GM19467 (cell line): ENCODE results near the gene PRKAG2.

ENCODE experiments used
- ATAC-seq: cut with Tn5 transposase; IDR thresholded peaks from one replicate; pipeline ENCODE4 v1.9.1; 2021; ENCODE audit warnings: mild to moderate bottlenecking, moderate library complexity; ENCODE audit not compliant: unreplicated experiment

Gene PRKAG2

DNA sequence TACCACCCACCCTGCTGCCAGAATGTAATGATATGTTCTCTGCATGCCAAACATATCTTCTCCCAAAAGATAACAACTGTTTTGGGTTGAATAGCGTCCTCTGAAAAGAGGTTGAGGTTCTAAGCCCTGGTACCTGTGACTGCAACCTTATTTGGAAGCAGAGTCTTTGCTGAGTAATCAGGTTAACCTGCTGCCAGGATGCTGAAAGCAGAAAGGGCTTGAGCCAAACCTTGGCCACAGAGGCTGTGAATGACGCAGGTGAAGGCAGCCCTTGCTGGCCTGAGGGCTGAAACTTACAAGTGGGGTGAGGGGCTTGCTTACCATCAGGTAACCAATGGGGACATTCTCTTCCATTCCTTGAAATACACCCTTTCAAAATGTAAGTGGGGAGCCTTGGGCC, 205.4 kb downstream of the PRKAG2 start:
- no peak for ATAC-seq

- no peak for ATAC-seq
These were observed 207.2 kb downstream of the PRKAG2 start for GRCh38 chr7:151669762-151670161.

DNA sequence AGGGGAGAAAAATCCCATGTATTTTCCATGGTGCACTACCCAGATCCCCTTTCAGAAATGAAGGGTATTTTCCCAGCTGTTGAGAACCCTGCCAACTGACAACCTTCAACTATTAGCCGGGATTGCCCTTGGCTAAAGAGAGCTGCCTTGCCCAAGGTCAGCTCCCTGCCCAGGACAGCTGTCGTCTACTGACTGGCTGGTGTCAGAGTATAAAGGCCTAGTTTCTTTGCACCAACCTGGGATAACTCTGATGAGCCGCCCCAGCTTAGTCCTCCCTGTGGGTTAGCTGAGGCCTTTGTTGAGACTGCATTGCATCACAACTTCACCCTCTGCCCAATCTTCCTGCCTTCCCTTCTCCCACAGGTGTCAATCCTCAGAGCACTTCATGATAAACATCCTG, 210.0 kb downstream of the PRKAG2 start:
- ATAC-seq, result no peak

- ATAC-seq, result no peak
These were observed 211.5 kb downstream of the PRKAG2 start for GRCh38 chr7:151665368-151665767.

DNA sequence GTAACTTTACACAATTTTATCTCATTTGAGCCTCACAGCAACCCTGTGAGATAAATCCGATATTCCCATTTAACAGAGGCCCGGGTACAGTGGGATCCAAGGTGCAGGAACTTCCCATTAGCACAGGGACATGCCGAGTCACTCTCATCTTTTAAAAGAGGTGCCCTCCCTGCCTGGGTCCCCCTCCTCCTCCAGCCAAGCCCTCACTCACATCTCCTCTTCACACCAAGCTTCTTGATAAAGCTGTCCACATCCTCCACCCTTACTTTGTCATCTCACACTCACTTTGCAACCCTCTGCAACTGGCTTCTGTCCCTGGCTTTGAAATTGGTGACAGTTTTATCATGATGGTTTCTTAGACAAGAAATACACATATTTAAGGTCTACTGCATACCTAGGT, 212.6 kb downstream of the PRKAG2 start:
- no peak for ATAC-seq

GRCh38 chr7:151663382-151664100, 213.4 kb downstream of the PRKAG2 start:
- ATAC-seq, result no peak

- no peak for ATAC-seq
These were observed 214.6 kb downstream of the PRKAG2 start for GRCh38 chr7:151662251-151662826.

DNA sequence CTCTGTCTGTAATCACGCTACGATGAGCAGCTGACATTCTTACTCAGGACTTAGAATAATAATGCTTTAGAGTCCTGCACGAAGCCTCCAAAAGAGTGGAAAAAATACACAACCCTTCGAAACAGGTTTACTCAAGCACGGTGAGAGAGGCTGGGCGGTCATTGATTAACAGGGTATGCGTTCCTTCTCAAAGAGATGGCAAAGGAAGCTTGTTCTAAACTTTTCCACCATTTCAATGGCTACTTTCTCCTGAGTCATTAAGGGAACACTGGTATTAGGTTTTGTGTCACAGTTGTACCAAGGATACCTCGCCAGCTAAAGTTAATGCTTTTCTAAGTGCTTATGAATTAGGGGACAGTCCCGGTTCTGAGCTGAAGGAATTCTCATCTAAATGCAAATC, 215.3 kb downstream of the PRKAG2 start:
- ATAC-seq, result no peak

DNA sequence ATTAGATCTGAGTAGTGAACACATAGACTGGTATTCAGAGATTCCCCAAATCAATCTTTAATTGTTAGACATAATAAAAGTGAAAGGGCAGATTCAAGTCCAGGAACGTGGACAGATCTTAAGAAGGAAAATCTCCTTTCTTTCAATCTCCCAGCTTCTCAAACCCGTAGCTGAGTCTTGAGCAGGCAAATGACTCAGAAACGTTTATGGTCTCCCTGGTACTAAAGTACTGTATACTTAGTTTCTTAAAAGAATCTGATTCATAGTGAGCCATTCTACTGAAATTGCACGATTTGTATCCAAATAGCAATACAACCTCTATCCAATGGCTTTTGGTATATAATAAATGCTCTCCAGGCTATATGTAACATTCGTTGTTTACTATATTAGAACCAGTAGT, 216.8 kb downstream of the PRKAG2 start:
- no peak for ATAC-seq

DNA sequence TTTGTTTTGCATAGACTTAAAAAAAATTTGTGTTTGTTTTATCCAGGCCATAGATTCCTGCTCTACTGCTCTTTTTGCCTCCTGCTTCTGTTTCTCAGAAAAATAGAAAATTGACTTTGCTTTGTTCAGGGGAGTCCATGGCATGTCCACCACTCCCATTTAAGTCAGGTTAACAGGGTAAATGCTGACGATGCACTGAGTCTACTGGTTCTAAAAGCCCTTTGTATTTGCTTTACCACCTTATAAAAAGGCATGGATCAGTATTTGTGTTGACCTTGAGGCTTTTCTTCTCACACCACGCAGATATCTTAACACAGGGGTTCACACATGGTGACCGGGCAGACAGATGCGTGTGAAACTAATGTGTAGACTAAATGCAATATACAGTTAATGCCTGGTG, 217.7 kb downstream of the PRKAG2 start:
- no peak for ATAC-seq

DNA sequence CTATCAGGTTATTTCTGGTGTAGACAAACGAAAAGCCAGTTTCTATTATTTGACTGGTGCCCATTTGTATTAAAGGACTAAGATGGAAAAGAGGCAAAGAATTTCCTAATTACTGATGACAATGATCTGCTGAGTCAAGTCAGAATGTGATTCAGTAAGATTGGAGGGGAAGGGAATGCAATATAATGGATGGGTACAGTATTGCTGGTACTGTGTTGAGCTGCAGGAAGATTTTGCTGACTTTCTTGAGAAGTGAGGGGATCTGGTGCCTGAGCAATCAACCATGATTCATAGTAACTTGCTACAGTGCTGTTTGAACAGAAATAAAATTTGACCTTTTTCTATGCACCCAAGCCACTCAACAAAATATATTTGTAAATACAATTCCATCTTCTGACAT, 218.1 kb downstream of the PRKAG2 start:
- ATAC-seq, result no peak

- no peak for ATAC-seq
These were observed 219.7 kb downstream of the PRKAG2 start for GRCh38 chr7:151657173-151657572.

GRCh38 chr7:151655555-151655954, 221.4 kb downstream of the PRKAG2 start:
- no peak for ATAC-seq

DNA sequence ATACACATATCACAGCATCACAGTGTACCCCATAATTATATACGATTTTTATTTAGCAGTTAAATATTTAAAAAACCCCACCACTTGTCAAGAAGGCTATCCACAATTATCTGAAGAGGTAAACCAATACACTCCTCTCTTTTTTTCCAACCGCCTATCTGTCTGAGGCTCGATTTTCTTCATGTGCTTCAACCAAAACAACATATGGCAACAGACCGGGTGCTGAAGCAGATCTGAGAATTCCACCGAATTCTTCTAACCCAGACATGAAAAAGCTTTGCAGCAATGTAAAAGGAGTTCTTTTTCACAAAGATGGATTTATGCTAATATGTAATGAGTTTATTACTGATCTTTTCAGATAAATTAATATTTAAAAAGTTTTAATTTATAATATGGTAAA, 224.8 kb downstream of the PRKAG2 start:
- ATAC-seq, result no peak

- ATAC-seq, result no peak
These were observed 226.8 kb downstream of the PRKAG2 start for GRCh38 chr7:151650161-151650560.

DNA sequence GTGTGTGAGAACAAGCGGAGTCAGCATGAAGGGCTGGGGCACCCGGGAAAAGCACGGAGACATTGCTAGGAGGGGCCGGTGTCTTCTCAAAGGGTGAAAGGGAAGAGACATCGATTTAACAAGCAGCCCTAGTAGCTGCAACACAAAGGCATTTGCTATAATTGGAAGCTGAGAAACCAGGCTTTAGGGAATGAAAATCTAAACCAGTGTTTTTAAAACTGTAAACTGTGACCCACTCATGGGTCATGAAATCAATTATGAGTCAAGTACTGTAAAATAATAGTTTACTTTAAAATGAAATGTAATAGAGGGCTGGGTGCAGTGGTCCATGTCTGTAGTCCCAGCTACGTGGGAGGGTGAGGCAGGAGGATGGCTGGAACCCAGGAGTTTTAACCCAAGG, 228.5 kb downstream of the PRKAG2 start:
- ATAC-seq, result no peak

- no peak for ATAC-seq
These were observed 229.0 kb downstream of the PRKAG2 start for GRCh38 chr7:151647874-151648273.

DNA sequence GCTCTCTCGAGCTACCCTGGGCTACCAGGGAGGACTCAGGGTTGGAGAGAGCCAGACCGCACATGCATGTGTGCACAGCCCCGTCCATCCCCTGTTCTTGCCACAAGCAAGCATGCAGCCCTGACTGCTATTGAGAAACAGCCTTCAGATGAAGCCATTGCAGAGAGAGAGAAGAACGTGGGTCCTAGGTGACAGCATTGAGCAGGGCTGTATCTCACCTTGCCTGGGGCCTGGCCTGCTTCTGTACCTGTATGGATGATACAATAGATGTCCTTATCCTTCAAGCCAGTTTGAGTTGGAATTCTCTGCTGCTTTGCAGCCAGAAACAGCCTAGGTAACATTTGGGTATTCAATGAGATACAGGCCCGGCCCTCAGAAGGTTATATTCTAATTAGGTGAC, 229.9 kb downstream of the PRKAG2 start:
- ATAC-seq, result no peak

DNA sequence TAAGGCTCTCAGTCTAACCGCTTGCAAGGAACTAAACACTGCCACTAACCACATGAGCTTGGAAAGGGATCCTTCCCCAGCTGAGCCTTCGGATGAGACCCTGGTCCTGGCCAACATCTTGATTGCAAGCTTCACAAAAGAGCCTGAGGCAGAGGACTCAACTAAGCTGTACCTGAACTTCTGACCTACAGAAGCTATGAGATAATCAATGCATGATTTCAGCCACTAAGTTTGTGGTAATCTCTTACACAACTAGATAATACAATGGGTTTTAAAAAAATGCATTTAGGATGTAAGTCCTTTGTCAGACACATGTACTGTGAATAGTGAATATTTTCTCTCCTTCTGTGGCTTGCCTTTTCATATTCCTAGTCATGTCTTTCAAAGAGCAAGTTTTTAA, 231.6 kb downstream of the PRKAG2 start:
- ATAC-seq, result no peak

- ATAC-seq, result no peak
These were observed 232.4 kb downstream of the PRKAG2 start for GRCh38 chr7:151644554-151644953.

DNA sequence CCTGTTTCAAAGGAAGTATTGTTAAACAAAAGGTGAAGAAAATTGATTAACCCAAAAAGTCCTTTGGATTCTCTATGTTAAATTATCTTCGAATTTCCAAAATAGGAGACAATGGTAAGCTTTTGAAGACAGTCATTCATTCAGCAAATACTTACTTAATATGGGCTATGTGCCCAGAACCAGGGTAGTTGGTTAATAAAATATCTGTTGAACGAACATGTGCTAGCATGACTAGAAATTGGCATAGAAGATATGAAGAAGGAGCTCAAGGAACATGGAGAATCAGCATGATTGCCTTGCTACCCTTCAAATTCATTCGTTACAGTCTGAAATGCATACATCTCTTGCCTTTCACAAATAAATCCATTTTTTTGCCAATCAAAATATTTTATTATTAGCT, 234.2 kb downstream of the PRKAG2 start:
- ATAC-seq, result no peak

DNA sequence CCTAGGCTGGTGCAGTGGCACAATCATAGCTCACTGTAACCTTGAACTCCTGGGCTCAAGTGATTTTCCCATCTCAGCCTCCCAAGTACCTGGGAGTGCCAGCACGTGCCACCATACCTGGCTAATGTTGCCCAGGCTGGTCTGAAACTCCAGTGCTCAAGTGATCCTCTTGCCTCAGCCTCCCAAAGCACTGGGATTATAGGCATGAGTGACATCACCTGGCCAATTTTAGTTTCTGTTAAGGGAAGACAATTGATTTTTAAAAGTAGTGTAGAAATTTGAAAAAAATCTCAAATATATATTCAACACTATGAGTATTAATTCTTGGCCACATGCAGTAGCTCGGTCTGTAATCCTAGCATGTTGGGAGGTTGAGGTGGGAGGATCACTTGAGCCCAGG, 235.3 kb downstream of the PRKAG2 start:
- ATAC-seq, result no peak

- no peak for ATAC-seq
These were observed 239.1 kb downstream of the PRKAG2 start for GRCh38 chr7:151637781-151638261.
